22Rv1 (cell line): ENCODE data around the gene CRMP1.

Source experiments
- H3K27ac ChIP-seq: fragments of 450-650 bp; 2 replicates; pipeline ENCODE4 v1.5.1; 2017
- ZFX ChIP-seq: fragments of 450-650 bp; IDR thresholded peaks from 2 replicates; pipeline ENCODE4 v1.6.1; 2017; ENCODE audit warnings: antibody characterized with exemption, borderline replicate concordance
- TF ChIP-seq, protein P1 (sequence below): fragments of 450-650 bp; IDR thresholded peaks from 2 replicates; pipeline ENCODE4 v1.5.1; 2017; ENCODE audit warnings: mild to moderate bottlenecking

CRMP1 gene

GRCh38 chr4:5801696-5802095 is 91.2 kb downstream of the CRMP1 start:
- no peak overlapping the region for H3K27ac ChIP-seq
- TF ChIP-seq, protein P1, sequence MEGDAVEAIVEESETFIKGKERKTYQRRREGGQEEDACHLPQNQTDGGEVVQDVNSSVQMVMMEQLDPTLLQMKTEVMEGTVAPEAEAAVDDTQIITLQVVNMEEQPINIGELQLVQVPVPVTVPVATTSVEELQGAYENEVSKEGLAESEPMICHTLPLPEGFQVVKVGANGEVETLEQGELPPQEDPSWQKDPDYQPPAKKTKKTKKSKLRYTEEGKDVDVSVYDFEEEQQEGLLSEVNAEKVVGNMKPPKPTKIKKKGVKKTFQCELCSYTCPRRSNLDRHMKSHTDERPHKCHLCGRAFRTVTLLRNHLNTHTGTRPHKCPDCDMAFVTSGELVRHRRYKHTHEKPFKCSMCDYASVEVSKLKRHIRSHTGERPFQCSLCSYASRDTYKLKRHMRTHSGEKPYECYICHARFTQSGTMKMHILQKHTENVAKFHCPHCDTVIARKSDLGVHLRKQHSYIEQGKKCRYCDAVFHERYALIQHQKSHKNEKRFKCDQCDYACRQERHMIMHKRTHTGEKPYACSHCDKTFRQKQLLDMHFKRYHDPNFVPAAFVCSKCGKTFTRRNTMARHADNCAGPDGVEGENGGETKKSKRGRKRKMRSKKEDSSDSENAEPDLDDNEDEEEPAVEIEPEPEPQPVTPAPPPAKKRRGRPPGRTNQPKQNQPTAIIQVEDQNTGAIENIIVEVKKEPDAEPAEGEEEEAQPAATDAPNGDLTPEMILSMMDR = no peak
- TF ChIP-seq ZFX = no peak

DNA sequence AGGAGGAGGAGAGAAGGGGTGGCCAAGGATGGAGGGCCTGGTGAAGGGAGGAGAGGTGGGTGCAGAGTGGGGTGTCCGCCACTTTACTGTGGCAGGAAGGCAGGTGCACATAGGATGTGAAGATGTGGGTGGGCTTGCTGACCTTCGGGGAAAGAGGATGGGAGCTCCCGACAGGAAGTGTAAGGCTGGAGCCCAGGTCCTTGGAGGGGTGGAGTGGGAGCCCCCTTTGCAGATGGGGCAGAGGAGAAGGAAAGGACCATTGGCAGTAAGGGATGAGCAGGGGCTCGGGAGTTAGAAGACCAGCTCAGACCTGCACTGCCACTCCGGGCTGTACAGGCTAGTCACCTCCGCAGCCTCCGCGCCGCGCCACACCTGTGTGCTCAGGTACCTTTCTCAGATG is 92.4 kb downstream of the CRMP1 start:
- H3K27ac ChIP-seq = no peak overlapping the region
- TF ChIP-seq, protein P1 = no peak
- TF ChIP-seq ZFX = no peak

DNA sequence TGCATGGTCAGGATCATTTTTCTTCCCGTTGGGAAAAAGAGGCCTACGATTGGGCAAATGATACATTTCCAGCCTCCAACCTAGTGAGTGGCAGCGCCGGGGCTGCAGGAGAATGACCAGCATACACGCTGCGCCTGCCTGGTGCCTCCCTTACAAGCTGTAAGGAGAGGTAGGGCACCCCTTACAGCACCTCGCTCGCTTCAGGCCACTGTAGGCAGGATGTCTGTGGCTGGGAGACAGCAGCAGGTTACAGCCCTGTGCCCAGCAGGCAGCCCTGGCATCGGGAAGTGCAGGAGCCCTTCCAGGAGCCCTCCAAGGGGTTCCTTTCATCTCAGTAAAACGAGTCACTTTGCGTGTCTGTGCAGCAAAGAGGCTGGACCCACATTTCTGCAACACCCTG is 93.5 kb downstream of the CRMP1 start:
- no peak overlapping the region for H3K27ac ChIP-seq
- no peak for TF ChIP-seq ZFX

DNA sequence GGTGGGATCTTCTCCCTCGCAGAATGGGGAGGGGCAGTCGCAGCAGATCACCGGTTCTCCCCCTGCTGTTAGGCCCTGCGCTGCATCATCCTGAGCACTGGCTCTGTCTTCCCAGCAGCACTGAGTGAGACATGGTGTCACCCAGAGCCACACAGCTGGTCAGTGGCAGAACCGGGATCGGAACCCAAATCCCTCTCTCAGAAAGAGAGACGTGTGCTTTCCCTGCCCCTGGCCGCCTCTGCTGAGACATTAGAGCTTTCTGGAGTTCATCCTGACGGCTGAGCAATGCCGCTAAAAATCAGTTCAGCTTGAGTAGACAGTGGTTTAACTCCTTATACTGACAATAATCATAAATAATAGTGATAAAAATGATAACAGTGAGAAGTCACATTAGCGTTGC is 93.9 kb downstream of the CRMP1 start:
- H3K27ac ChIP-seq = no peak overlapping the region
- TF ChIP-seq, protein P1 = no peak
- no peak for TF ChIP-seq ZFX

GRCh38 chr4:5798462-5798861 is 94.4 kb downstream of the CRMP1 start:
- TF ChIP-seq, protein P1 = no peak
- TF ChIP-seq ZFX = no peak
- no peak overlapping the region for H3K27ac ChIP-seq

GRCh38 chr4:5797866-5798265 is 95.0 kb downstream of the CRMP1 start:
- TF ChIP-seq ZFX = no peak
- TF ChIP-seq, protein P1 = no peak
- H3K27ac ChIP-seq = no peak overlapping the region

DNA sequence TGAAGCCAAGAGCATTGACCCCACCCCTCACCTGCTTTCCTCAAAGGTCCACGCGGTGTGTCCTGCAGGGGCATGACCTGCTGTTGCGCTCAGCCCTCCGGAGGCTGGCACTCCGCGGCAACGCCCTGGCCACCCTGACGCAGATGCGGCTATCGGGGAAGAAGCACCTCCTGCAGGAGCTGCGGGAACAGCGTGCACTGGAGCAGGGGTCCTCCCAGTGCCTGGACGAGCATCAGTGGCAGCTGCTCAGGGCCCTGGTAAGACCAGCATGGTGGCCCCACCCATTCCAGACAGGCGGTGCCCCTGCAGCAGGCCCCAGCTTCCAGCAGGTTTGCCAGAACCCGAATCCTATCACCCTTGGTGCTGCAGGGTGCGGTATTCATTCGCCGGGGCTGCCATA is 95.9 kb downstream of the CRMP1 start:
- H3K27ac ChIP-seq = no peak overlapping the region
- TF ChIP-seq, protein P1 = no peak

DNA sequence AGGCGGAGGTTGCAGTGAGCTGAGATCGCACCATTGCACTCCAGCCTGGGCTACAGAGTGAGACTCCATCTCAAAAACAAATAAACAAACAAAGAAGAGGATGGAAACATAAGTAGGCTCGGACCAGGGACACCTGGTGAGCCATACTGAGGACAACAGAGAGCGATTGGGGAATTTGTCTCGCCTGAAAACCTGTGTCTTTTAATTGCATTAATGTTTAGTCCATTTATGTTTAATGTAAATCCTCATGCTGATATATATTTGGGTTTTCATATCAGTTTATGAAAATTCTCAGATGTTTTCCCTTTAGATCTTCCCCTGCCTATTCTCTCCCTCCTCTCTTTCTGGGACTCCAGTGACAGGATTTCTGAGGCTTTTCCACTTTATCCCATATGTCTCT is 97.3 kb downstream of the CRMP1 start:
- TF ChIP-seq ZFX = no peak
- TF ChIP-seq, protein P1 = no peak
- no peak overlapping the region for H3K27ac ChIP-seq
